ENCODE results near the gene FBXO28. TPM values are rescaled to one million over a fixed set of nuclear protein-coding genes. Genes with fewer than 3 reads are reported as not detected.

Gene FBXO28
- total RNA-seq, 1 donor from 2014 or later = 39.2 TPM

DNA sequence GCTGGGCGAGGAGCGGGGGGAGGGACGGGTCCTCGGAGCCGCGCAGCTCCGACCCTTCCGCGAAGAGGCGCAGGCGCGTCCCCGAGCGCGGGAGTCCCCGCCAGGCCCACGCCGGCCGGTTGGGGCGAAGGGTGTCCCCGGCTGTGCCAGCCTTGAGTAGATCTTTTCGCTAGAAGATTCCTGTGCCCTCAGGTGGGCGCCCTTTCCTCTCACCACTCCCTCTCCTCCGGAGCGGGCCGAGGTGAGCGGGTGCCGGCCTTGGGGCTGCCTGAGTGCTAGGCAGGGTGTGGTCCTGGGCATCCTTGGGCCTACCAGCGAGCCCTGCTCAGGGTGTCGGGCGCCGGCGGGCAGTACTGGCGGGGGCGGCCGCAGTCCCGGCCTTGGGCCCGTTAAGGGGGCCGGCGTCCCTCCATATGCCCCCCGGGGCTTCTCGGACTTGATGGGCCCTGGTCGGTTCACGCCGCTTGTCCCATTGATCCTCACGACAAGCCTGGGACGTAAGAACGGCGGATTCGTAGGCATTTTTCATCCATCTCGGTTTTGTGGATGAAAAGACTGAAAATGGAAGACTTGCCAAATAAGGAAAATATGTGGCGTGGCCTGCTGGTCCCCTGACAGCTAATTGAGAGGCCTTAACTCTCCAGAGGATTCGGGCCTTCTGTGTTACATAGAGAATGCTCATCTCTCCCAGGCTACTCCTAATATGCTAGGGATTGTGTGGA is 69.8 kb downstream of the FBXO28 start:
- Histone ChIP-seq H3K27me3 (ENCODE audit: control insufficient read depth, insufficient read depth, low read length) (no peaks in the 10 kb centered on the region), H3K4me3 (ENCODE audit: low read depth, low read length) (peak overlapping the region; percentile 97), H3K36me3 (ENCODE audit: control insufficient read depth, insufficient read depth, low read length) (no peaks in the 10 kb centered on the region)
- no peak for DNase-seq (ENCODE audit: low read depth)
- TF ChIP-seq, protein P1, sequence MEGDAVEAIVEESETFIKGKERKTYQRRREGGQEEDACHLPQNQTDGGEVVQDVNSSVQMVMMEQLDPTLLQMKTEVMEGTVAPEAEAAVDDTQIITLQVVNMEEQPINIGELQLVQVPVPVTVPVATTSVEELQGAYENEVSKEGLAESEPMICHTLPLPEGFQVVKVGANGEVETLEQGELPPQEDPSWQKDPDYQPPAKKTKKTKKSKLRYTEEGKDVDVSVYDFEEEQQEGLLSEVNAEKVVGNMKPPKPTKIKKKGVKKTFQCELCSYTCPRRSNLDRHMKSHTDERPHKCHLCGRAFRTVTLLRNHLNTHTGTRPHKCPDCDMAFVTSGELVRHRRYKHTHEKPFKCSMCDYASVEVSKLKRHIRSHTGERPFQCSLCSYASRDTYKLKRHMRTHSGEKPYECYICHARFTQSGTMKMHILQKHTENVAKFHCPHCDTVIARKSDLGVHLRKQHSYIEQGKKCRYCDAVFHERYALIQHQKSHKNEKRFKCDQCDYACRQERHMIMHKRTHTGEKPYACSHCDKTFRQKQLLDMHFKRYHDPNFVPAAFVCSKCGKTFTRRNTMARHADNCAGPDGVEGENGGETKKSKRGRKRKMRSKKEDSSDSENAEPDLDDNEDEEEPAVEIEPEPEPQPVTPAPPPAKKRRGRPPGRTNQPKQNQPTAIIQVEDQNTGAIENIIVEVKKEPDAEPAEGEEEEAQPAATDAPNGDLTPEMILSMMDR (IDR thresholded peaks at IDR 0.05; ENCODE audit: insufficient read depth, low read length, poor library complexity, severe bottlenecking) = no peak

DNA sequence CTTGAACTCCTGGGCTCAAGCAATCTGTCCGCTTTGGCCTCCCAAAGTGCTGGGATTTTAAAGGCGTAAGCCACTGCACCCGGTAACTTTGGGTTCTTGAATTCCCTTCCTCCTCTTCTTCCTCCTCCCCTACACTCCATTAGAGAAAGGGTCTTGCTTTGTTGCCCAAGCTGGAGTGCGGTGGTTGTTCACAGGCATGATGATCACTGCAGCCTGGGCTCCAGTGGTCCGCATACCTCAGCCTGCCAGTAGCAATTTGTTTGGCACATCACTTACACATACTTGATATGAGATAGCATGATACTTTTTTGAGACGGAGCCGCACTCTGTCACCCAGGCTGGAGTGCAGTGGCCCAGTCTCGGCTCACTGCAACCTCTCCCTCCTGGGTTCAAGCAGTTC is 71.3 kb downstream of the FBXO28 start:
- no peak overlapping the region for H3K4me3 ChIP-seq (ENCODE audit: low read depth, low read length)
- TF ChIP-seq, protein P1 (IDR thresholded peaks at IDR 0.05; ENCODE audit: insufficient read depth, low read length, poor library complexity, severe bottlenecking) = no peak
- no peaks in the 10 kb centered on the region for H3K36me3 ChIP-seq (ENCODE audit: control insufficient read depth, insufficient read depth, low read length)
- H3K27me3 ChIP-seq (ENCODE audit: control insufficient read depth, insufficient read depth, low read length) = no peaks in the 10 kb centered on the region
- DNase-seq (ENCODE audit: low read depth) = no peak

DNA sequence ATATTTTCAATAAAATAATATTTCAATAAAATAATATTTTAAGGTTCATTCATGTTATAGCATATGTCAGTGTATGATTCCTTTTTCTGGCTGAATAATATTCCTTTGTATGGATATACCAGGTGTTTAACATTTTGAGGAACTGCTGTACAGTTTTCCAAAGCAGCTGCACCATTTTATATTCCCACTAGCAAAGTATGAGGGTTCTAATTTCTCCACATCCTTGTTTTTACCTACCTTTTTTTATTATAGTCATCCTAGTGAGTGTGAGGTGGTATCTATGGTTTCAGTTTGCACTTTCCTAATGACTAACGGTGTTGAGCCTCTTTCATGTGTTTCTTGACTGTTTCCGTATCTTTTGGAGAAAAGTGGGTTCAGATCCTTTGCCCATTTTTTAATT is 74.4 kb downstream of the FBXO28 start:
- peaks cover 1% of the 10 kb centered on the region for H3K36me3 ChIP-seq (ENCODE audit: control insufficient read depth, insufficient read depth, low read length)
- TF ChIP-seq, protein P1 (IDR thresholded peaks at IDR 0.05; ENCODE audit: insufficient read depth, low read length, poor library complexity, severe bottlenecking) = no peak
- no peak for DNase-seq (ENCODE audit: low read depth)

DNA sequence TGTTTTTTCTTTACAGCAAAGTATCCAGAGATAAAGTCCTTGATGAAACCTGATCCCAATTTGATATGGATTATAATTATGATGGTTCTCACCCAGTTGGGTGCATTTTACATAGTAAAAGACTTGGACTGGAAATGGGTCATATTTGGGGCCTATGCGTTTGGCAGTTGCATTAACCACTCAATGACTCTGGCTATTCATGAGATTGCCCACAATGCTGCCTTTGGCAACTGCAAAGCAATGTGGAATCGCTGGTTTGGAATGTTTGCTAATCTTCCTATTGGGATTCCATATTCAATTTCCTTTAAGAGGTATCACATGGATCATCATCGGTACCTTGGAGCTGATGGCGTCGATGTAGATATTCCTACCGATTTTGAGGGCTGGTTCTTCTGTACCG is 75.7 kb downstream of the FBXO28 start:
- Histone ChIP-seq H3K36me3 (ENCODE audit: control insufficient read depth, insufficient read depth, low read length) (peaks cover 1% of the 10 kb centered on the region), H3K27me3 (ENCODE audit: control insufficient read depth, insufficient read depth, low read length) (no peaks in the 10 kb centered on the region), H3K4me3 (ENCODE audit: low read depth, low read length) (no peak overlapping the region)
- TF ChIP-seq, protein P1 (IDR thresholded peaks at IDR 0.05; ENCODE audit: insufficient read depth, low read length, poor library complexity, severe bottlenecking) = no peak
- no peak for DNase-seq (ENCODE audit: low read depth)

More for the DNA sequence above, 74.4 kb downstream of the FBXO28 start:
- Histone ChIP-seq H3K27me3 (ENCODE audit: control insufficient read depth, insufficient read depth, low read length) (no peaks in the 10 kb centered on the region), H3K4me3 (ENCODE audit: low read depth, low read length) (no peak overlapping the region)

DNA sequence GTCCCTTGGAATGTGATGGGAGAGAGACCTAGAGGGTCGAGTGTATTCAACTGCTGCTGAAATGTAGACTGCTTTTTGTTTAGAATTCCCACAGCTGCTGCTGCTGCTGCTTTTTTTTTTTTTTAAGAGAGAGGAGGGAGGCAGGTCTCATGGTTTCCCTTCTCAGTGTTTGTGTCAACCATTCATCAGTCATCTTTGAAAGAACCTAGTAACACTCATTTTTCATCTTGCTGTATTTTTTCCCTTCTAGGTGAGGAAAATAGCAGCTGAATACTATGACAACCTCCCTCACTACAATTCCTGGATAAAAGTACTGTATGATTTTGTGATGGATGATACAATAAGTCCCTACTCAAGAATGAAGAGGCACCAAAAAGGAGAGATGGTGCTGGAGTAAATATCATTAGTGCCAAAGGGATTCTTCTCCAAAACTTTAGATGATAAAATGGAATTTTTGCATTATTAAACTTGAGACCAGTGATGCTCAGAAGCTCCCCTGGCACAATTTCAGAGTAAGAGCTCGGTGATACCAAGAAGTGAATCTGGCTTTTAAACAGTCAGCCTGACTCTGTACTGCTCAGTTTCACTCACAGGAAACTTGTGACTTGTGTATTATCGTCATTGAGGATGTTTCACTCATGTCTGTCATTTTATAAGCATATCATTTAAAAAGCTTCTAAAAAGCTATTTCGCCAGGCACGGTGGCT is 78.3 kb downstream of the FBXO28 start:
- Histone ChIP-seq H3K36me3 (ENCODE audit: control insufficient read depth, insufficient read depth, low read length) (peaks cover 1% of the 10 kb centered on the region), H3K4me3 (ENCODE audit: low read depth, low read length) (no peak overlapping the region), H3K27me3 (ENCODE audit: control insufficient read depth, insufficient read depth, low read length) (no peaks in the 10 kb centered on the region)
- TF ChIP-seq, protein P1 (IDR thresholded peaks at IDR 0.05; ENCODE audit: insufficient read depth, low read length, poor library complexity, severe bottlenecking) = no peak
- DNase-seq (ENCODE audit: low read depth) = no peak
